ENCODE results near the gene CHMP2A. TPM values are rescaled to one million over a fixed set of nuclear protein-coding genes. Genes with fewer than 3 reads are reported as not detected.

CHMP2A gene
- total RNA-seq, 2 experiments from 2014 or later: 88.3 to 90.0 TPM

DNA sequence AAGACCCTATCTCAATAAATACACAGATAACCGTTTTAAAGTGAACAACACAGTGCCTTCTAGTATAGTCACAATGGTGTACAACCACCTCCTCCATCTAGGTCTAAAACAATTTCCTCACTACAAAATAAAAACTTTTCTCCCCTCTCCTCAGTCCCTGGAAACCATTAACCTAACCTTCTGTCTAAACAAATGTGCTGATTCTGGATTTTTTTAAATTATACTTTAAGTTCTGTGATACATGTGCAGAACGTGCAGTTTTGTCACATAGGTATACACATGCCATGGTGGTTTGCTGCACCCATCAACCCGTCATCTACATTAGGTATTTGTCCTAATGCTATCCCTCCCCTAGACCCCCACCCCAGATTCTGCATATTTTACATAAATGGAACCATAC is 25.5 kb downstream of the CHMP2A start:
- CTCF ChIA-PET: interaction anchor here (2.2 kb wide), 1 partner anchor 9 kb away, joined by 12 read pairs; the partner anchor contains the start of gene ZBTB45

DNA sequence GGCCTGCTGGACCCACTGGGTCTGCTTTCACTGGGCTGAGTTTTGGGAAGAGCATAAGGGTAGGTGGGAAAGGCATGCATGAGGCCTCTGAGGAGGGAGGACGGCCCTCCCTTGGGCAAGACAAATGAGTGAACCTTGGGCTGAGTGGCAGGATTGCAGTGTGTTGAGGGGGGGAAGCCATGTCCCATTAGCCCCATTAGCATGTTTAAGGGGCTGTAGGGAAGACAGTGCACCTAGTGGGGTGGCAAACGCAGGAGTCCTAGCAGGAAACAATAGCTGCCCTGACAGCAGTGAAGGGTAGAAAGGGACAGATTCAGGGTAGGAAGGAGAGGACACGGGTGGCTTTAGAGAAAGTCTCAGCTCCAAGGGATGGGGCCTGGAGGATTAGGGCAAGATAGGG is 32.2 kb downstream of the CHMP2A start:
- Mint-ChIP-seq H3K36me3 (ENCODE audit: low read depth) (no peaks in the 10 kb centered on the region), H3K4me1 (ENCODE audit: low read depth) (peaks cover 17% of the 10 kb centered on the region), H3K9me3 (no peaks in the 10 kb centered on the region), H3K4me3 (no peak overlapping the region), H3K27me3 (no peaks in the 10 kb centered on the region), H3K27ac (no peak overlapping the region)
- ATAC-seq (no peak), DNase-seq (no peak)
- intact Hi-C loops (cut with micrococcal nuclease): no loop called here
- TF ChIP-seq, protein P1, sequence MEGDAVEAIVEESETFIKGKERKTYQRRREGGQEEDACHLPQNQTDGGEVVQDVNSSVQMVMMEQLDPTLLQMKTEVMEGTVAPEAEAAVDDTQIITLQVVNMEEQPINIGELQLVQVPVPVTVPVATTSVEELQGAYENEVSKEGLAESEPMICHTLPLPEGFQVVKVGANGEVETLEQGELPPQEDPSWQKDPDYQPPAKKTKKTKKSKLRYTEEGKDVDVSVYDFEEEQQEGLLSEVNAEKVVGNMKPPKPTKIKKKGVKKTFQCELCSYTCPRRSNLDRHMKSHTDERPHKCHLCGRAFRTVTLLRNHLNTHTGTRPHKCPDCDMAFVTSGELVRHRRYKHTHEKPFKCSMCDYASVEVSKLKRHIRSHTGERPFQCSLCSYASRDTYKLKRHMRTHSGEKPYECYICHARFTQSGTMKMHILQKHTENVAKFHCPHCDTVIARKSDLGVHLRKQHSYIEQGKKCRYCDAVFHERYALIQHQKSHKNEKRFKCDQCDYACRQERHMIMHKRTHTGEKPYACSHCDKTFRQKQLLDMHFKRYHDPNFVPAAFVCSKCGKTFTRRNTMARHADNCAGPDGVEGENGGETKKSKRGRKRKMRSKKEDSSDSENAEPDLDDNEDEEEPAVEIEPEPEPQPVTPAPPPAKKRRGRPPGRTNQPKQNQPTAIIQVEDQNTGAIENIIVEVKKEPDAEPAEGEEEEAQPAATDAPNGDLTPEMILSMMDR (IDR thresholded peaks at IDR 0.05): no peak
- POLR2A ChIA-PET: interaction anchor here (1.5 to 3.6 kb wide), 3 partner anchors 15 to 35 kb away, joined by 3 to 13 read pairs (median 7); partner anchors contain the start of gene UBE2M
- CTCF ChIA-PET: interaction anchor here (1.2 to 1.4 kb wide), 2 partner anchors 9 to 59 kb away, joined by 3 to 4 read pairs; no protein-coding TSS in a partner anchor

More for the DNA sequence above, 25.5 kb downstream of the CHMP2A start:
- Mint-ChIP-seq H3K4me3 (no peak overlapping the region), H3K27me3 (no peaks in the 10 kb centered on the region), H3K36me3 (ENCODE audit: low read depth) (no peaks in the 10 kb centered on the region), H3K9me3 (no peaks in the 10 kb centered on the region), H3K27ac (no peak overlapping the region), H3K4me1 (ENCODE audit: low read depth) (no peaks in the 10 kb centered on the region)
- TF ChIP-seq, protein P1 (IDR thresholded peaks at IDR 0.05): no peak
- intact Hi-C loops (cut with micrococcal nuclease): no loop called here
- POLR2A ChIA-PET: interaction anchor here (1.2 kb wide), 1 partner anchor 10 kb away, joined by 6 read pairs; the partner anchor contains the start of gene ZBTB45
- no peak for ATAC-seq
- DNase-seq: no peak

DNA sequence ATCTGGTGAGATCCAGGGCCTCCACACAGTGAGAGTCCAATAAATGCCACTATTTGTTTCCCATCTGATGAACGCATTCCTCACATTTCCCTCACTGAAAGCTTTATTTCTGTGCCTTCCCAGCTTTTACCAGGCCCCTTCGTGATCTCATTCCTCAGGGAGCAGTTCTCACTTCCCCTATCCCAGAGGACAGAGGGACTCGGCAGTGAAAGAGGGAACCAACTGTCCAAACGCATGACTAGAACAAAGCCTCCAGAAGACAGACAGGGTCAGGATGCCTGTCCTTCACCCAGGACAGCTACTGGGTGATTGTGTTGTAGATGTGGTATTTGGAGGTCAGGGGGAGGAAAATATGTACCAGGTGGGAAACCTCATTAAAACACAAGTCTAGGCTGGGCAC is 33.3 kb downstream of the CHMP2A start:
- DNase-seq (no peak), ATAC-seq (no peak)
- peaks cover 2% of the 10 kb centered on the region for H3K36me3 Mint-ChIP-seq (ENCODE audit: low read depth)
- intact Hi-C loops (cut with micrococcal nuclease): no loop called here
- H3K4me1 Mint-ChIP-seq (ENCODE audit: low read depth): peaks cover 22% of the 10 kb centered on the region
- TF ChIP-seq, protein P1 (IDR thresholded peaks at IDR 0.05): no peak
- no peak overlapping the region for H3K27ac Mint-ChIP-seq
- no peaks in the 10 kb centered on the region for H3K27me3 Mint-ChIP-seq
- ChIA-PET POLR2A (interaction anchor here (1.1 to 10.2 kb wide), 5 partner anchors 11 to 36 kb away, joined by 3 to 164 read pairs (median 13); partner anchors contain the start of genes CHMP2A, TRIM28 and UBE2M), CTCF (interaction anchor here (1.0 to 5.5 kb wide), 4 partner anchors 8 to 57 kb away, joined by 3 to 131 read pairs (median 12); partner anchors contain the start of genes CHMP2A and TRIM28)
- H3K4me3 Mint-ChIP-seq: peak overlapping the region; percentile 28
- H3K9me3 Mint-ChIP-seq: no peaks in the 10 kb centered on the region

DNA sequence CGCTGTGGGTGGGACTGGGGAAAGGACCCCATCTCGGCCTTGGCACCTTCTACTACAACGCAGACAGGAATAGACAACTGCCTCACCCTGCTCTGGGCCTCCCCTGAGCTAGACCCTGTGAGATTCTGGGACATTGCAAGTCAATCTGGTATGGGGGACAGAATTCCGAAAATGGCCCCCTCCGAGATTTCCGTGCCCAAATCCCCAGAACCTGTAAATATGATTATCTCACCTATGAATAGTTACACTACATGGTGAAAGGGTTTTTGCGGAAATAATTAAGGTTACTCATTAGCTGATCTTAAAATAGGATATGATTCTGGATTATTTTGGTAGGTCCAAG is 34.7 kb downstream of the CHMP2A start:
- Mint-ChIP-seq H3K27me3 (no peaks in the 10 kb centered on the region), H3K4me1 (ENCODE audit: low read depth) (peaks cover 33% of the 10 kb centered on the region), H3K9me3 (no peaks in the 10 kb centered on the region), H3K36me3 (ENCODE audit: low read depth) (peaks cover 12% of the 10 kb centered on the region), H3K27ac (peak overlapping the region; percentile 96), H3K4me3 (peak overlapping the region; percentile 88)
- ChIA-PET POLR2A (interaction anchor here (0.8 to 10.2 kb wide), 29 partner anchors 9 to 1108 kb away, joined by 3 to 164 read pairs (median 6); partner anchors contain the start of genes CHMP2A, RPS5, TRIM28 and ZNF274), CTCF (interaction anchor here (0.6 to 5.5 kb wide), 37 partner anchors 9 to 215 kb away, joined by 3 to 131 read pairs (median 5); partner anchors contain the start of genes CHMP2A, ERVK3-1, SLC27A5 and TRIM28)
- TF ChIP-seq, protein P1 (IDR thresholded peaks at IDR 0.05): no peak
- ATAC-seq (no peak), DNase-seq (no peak)
- intact Hi-C loops (cut with micrococcal nuclease): no loop called here

Data from activated CD8-positive, alpha-beta T cell treated with anti-CD3 and anti-CD28 coated beads for 36 hours (primary cell).